Right atrium auricular region (tissue), 2 donors: ENCODE data around the gene BICRA. TPM values are rescaled to one million over a fixed set of nuclear protein-coding genes. Genes with fewer than 3 reads are reported as not detected.
"Not testable (repeated sequence)": the region's sequence is repeated elsewhere in the genome, so short reads cannot be mapped to it uniquely, and the experiment has no call there.

Source experiments
- DNase-seq: peaks from one replicate; pipeline ENCODE4 v3.0.0-alpha.2; 2019; ENCODE audit warnings: low spot score
- H3K27ac ChIP-seq, 2 donors: fragments of 200-600 bp; sonication (generic); 1 replicate in 1 of 2; 2 replicates in 1 of 2; pipeline ENCODE4 v1.5.1; 2016 to 2019
- H3K27me3 ChIP-seq, 2 donors: fragments of 200-600 bp; sonication (generic); one replicate each; pipeline versions ENCODE4 v1.5.1 to v1.6.0; 2017 to 2019
- H3K36me3 ChIP-seq: fragments of 200-600 bp; sonication (generic); one replicate; pipeline ENCODE4 v1.5.1; 2016
- H3K4me1 ChIP-seq, 2 donors: fragments of 200-600 bp; sonication (generic); one replicate each; pipeline versions ENCODE4 v1.5.1 to v1.6.0; 2017 to 2019
- H3K4me3 ChIP-seq, 2 donors: fragments of 200-600 bp; sonication (generic); 1 replicate in 1 of 2; 2 replicates in 1 of 2; pipeline ENCODE4 v1.5.1; 2017 to 2019; ENCODE audit warnings: mild to moderate bottlenecking in 1 of 2, moderate library complexity in 1 of 2
- H3K9me3 ChIP-seq, 2 donors: fragments of 200-600 bp; sonication (generic); one replicate each; pipeline ENCODE4 v1.5.1; 2019
- CTCF ChIP-seq, 2 donors: fragments of 200-600 bp; sonication (generic); IDR thresholded peaks; one replicate each; pipeline ENCODE4 v1.5.1; 2019; ENCODE audit warnings: antibody characterized with exemption in 2 of 2
- total RNA-seq, 2 donors: library from RNA; depleted of rRNA; stranded (reverse); fragments of >200 nt; gene quantifications; one replicate each; pipeline ENCODE4 v1.1.0, GENCODE V29; 2016

Gene BICRA
- total RNA-seq, 2 donors from 2014 or later, result 7.0 to 12.6 TPM

GRCh38 chr19:47630594-47630993 is 21.7 kb downstream of the BICRA start:
- Histone ChIP-seq H3K27me3 (no peaks in the 10 kb centered on the region), H3K36me3 (no peaks in the 10 kb centered on the region), H3K27ac (no peak overlapping the region), H3K9me3 (no peaks in the 10 kb centered on the region), H3K4me1 (peaks cover 0 to 45% of the 10 kb centered on the region in 2 donors), H3K4me3 (no peak overlapping the region)
- DNase-seq, result no peak
- no peak for TF ChIP-seq CTCF (IDR thresholded peaks at IDR 0.05)

GRCh38 chr19:47631681-47632446 is 22.9 kb downstream of the BICRA start:
- Histone ChIP-seq H3K27me3 (no peaks in the 10 kb centered on the region), H3K4me3 (no peak overlapping the region), H3K36me3 (no peaks in the 10 kb centered on the region), H3K4me1 (peaks cover 0 to 32% of the 10 kb centered on the region in 2 donors), H3K27ac (peak overlapping the region; percentile 31 to 66), H3K9me3 (no peaks in the 10 kb centered on the region)
- DNase-seq, result no peak
- TF ChIP-seq CTCF (IDR thresholded peaks at IDR 0.05), result no peak

- Histone ChIP-seq H3K9me3 (no peaks in the 10 kb centered on the region), H3K27me3 (no peaks in the 10 kb centered on the region), H3K36me3 (no peaks in the 10 kb centered on the region), H3K4me3 (no peak overlapping the region), H3K27ac (peak overlapping the region in 1 of 2 donors; percentile 40), H3K4me1 (peaks cover 0 to 43% of the 10 kb centered on the region in 2 donors)
- no peak for DNase-seq
- TF ChIP-seq CTCF (IDR thresholded peaks at IDR 0.05), result no peak
These were observed 24.6 kb downstream of the BICRA start for GRCh38 chr19:47633517-47633916.

GRCh38 chr19:47633996-47634395 is 25.1 kb downstream of the BICRA start:
- Histone ChIP-seq H3K27me3 (no peaks in the 10 kb centered on the region), H3K36me3 (no peaks in the 10 kb centered on the region), H3K4me1 (peaks cover 0 to 43% of the 10 kb centered on the region in 2 donors), H3K27ac (peak overlapping the region in 1 of 2 donors; percentile 25), H3K4me3 (no peak overlapping the region), H3K9me3 (no peaks in the 10 kb centered on the region)
- DNase-seq, result no peak
- no peak for TF ChIP-seq CTCF (IDR thresholded peaks at IDR 0.05)

GRCh38 chr19:47635152-47635754 is 26.3 kb downstream of the BICRA start:
- H3K27ac ChIP-seq, result not testable (repeated sequence)

GRCh38 chr19:47637550-47637949 is 28.6 kb downstream of the BICRA start:
- no peak for DNase-seq
- no peak for TF ChIP-seq CTCF (IDR thresholded peaks at IDR 0.05)
- Histone ChIP-seq H3K27ac (peak overlapping the region; percentile 8 to 59), H3K9me3 (no peaks in the 10 kb centered on the region), H3K36me3 (no peaks in the 10 kb centered on the region), H3K4me3 (no peak overlapping the region), H3K27me3 (no peaks in the 10 kb centered on the region), H3K4me1 (peaks cover 0 to 30% of the 10 kb centered on the region in 2 donors)

More at GRCh38 chr19:47635152-47635754, 26.3 kb downstream of the BICRA start:
- H3K4me1 ChIP-seq, result peaks cover 0 to 43% of the 10 kb centered on the region in 2 donors
- DNase-seq, H3K9me3 ChIP-seq, H3K27me3 ChIP-seq, H3K4me3 ChIP-seq, H3K36me3 ChIP-seq: not testable (repeated sequence)
